Activated T-helper 2 cell treated with anti-CD3 and anti-CD28 coated beads, Interferon-gamma antibody, Interleukin-2, Interleukin-4, amounts not matched to agents 10 μg/mL and 5 μg/mL and 100 μg/mL, durations not matched to agents 14 hours and 24 hours and 36 hours (primary cell): ENCODE data around the gene TIPARP. TPM values are rescaled to one million over a fixed set of nuclear protein-coding genes. Genes with fewer than 3 reads are reported as not detected.
"Not testable (repeated sequence)": the region's sequence is repeated elsewhere in the genome, so short reads cannot be mapped to it uniquely, and the experiment has no call there.

Experiments used
- DNase-seq: peaks from one replicate; pipeline ENCODE4 v3.0.0; 2021; ENCODE audit warnings: low spot score
- H3K27ac Mint-ChIP-seq: one replicate; pipeline ENCODE4 v1.8.0; 2021; ENCODE audit warnings: mixed read lengths
- H3K27me3 Mint-ChIP-seq: one replicate; pipeline ENCODE4 v1.8.0; 2021; ENCODE audit warnings: low read depth, mixed read lengths
- H3K36me3 Mint-ChIP-seq: one replicate; pipeline ENCODE4 v1.8.0; 2021; ENCODE audit warnings: low read depth, mixed read lengths
- H3K4me1 Mint-ChIP-seq: one replicate; pipeline ENCODE4 v1.8.0; 2021; ENCODE audit warnings: low read depth, mixed read lengths
- H3K4me3 Mint-ChIP-seq: one replicate; pipeline ENCODE4 v1.8.0; 2021; ENCODE audit warnings: low read depth, mild to moderate bottlenecking, moderate library complexity, mixed read lengths
- H3K9me3 Mint-ChIP-seq: one replicate; pipeline ENCODE4 v1.8.0; 2021; ENCODE audit warnings: mixed read lengths
- intact Hi-C: fragments of 100-400 bp; cut with micrococcal nuclease; formaldehyde crosslinking; loops from one replicate; pipeline ENCODE4 v1.15.1; 2023
- total RNA-seq: library from RNA; stranded (reverse); gene quantifications from 2 replicates; pipeline ENCODE4 v1.2.3, GENCODE V29; 2022

The TIPARP gene
- total RNA-seq, 1 donor from 2014 or later = 22.8 TPM

- intact Hi-C loops = no loop called here
Measured at GRCh38 chr3:156729460-156730179, 55.2 kb downstream of the TIPARP start.

GRCh38 chr3:156731813-156732212 is 57.4 kb downstream of the TIPARP start:
- DNase-seq = no peak
- intact Hi-C loops = no loop called here
- peaks cover 3% of the 10 kb centered on the region for H3K9me3 Mint-ChIP-seq
- H3K4me3 Mint-ChIP-seq = no peak overlapping the region
- H3K27me3 Mint-ChIP-seq = no peaks in the 10 kb centered on the region
- H3K4me1 Mint-ChIP-seq = peaks cover 20% of the 10 kb centered on the region
- no peak overlapping the region for H3K27ac Mint-ChIP-seq
- peaks cover 5% of the 10 kb centered on the region for H3K36me3 Mint-ChIP-seq

More at GRCh38 chr3:156729460-156730179, 55.2 kb downstream of the TIPARP start:
- Mint-ChIP-seq H3K27me3 (no peaks in the 10 kb centered on the region), H3K4me3 (no peak overlapping the region), H3K36me3 (peaks cover 12% of the 10 kb centered on the region), H3K4me1 (peaks cover 18% of the 10 kb centered on the region), H3K27ac (no peak overlapping the region), H3K9me3 (no peaks in the 10 kb centered on the region)
- DNase-seq = no peak

- no peak for DNase-seq
- no peak overlapping the region for H3K27ac Mint-ChIP-seq
- intact Hi-C loops = no loop called here
- peaks cover 17% of the 10 kb centered on the region for H3K4me1 Mint-ChIP-seq
- H3K36me3 Mint-ChIP-seq = peaks cover 5% of the 10 kb centered on the region
- peaks cover 3% of the 10 kb centered on the region for H3K9me3 Mint-ChIP-seq
- H3K27me3 Mint-ChIP-seq = no peaks in the 10 kb centered on the region
- no peak overlapping the region for H3K4me3 Mint-ChIP-seq
Measured at GRCh38 chr3:156732261-156732660, 57.9 kb downstream of the TIPARP start.

GRCh38 chr3:156732715-156733421 is 58.5 kb downstream of the TIPARP start:
- peaks cover 14% of the 10 kb centered on the region for H3K4me1 Mint-ChIP-seq
- intact Hi-C loops = no loop called here

GRCh38 chr3:156734661-156735060 is 60.3 kb downstream of the TIPARP start:
- H3K4me3 Mint-ChIP-seq, intact Hi-C loops, DNase-seq, H3K36me3 Mint-ChIP-seq, H3K27me3 Mint-ChIP-seq, H3K9me3 Mint-ChIP-seq, H3K27ac Mint-ChIP-seq: not testable (repeated sequence)
- peaks cover 12% of the 10 kb centered on the region for H3K4me1 Mint-ChIP-seq

More at GRCh38 chr3:156732715-156733421, 58.5 kb downstream of the TIPARP start:
- no peak for DNase-seq
- Mint-ChIP-seq H3K27me3 (no peaks in the 10 kb centered on the region), H3K27ac (no peak overlapping the region), H3K4me3 (no peak overlapping the region), H3K9me3 (peaks cover 9% of the 10 kb centered on the region), H3K36me3 (peaks cover 5% of the 10 kb centered on the region)

GRCh38 chr3:156735471-156735870 is 61.1 kb downstream of the TIPARP start:
- Mint-ChIP-seq H3K36me3 (no peaks in the 10 kb centered on the region), H3K4me3 (no peak overlapping the region), H3K27ac (no peak overlapping the region), H3K4me1 (peaks cover 12% of the 10 kb centered on the region), H3K9me3 (peaks cover 9% of the 10 kb centered on the region), H3K27me3 (no peaks in the 10 kb centered on the region)
- intact Hi-C loops = no loop called here
- DNase-seq = no peak

GRCh38 chr3:156737049-156737448 is 62.7 kb downstream of the TIPARP start:
- H3K27me3 Mint-ChIP-seq, H3K36me3 Mint-ChIP-seq, H3K27ac Mint-ChIP-seq, intact Hi-C loops, DNase-seq, H3K9me3 Mint-ChIP-seq, H3K4me3 Mint-ChIP-seq: not testable (repeated sequence)
- H3K4me1 Mint-ChIP-seq = peaks cover 14% of the 10 kb centered on the region

GRCh38 chr3:156738251-156738650 is 63.9 kb downstream of the TIPARP start:
- no peak overlapping the region for H3K4me3 Mint-ChIP-seq
- peaks cover 9% of the 10 kb centered on the region for H3K9me3 Mint-ChIP-seq
- peaks cover 5% of the 10 kb centered on the region for H3K4me1 Mint-ChIP-seq
- intact Hi-C loops = no loop called here
- no peak for DNase-seq
- peaks cover 3% of the 10 kb centered on the region for H3K36me3 Mint-ChIP-seq
- no peaks in the 10 kb centered on the region for H3K27me3 Mint-ChIP-seq
- no peak overlapping the region for H3K27ac Mint-ChIP-seq

GRCh38 chr3:156739976-156740375 is 65.6 kb downstream of the TIPARP start:
- peaks cover 3% of the 10 kb centered on the region for H3K36me3 Mint-ChIP-seq
- H3K4me3 Mint-ChIP-seq = no peak overlapping the region
- no peaks in the 10 kb centered on the region for H3K27me3 Mint-ChIP-seq
- H3K4me1 Mint-ChIP-seq = peaks cover 5% of the 10 kb centered on the region
- H3K27ac Mint-ChIP-seq = no peak overlapping the region
- H3K9me3 Mint-ChIP-seq = peaks cover 9% of the 10 kb centered on the region
- intact Hi-C loops = no loop called here
- DNase-seq = no peak

GRCh38 chr3:156740581-156740980 is 66.2 kb downstream of the TIPARP start:
- H3K4me1 Mint-ChIP-seq, intact Hi-C loops, H3K27me3 Mint-ChIP-seq, H3K9me3 Mint-ChIP-seq, H3K4me3 Mint-ChIP-seq, DNase-seq, H3K36me3 Mint-ChIP-seq, H3K27ac Mint-ChIP-seq: not testable (repeated sequence)

- H3K27me3 Mint-ChIP-seq = no peaks in the 10 kb centered on the region
- H3K27ac Mint-ChIP-seq = no peak overlapping the region
- intact Hi-C loops = no loop called here
- H3K9me3 Mint-ChIP-seq = peaks cover 10% of the 10 kb centered on the region
- H3K4me1 Mint-ChIP-seq = peaks cover 3% of the 10 kb centered on the region
- H3K36me3 Mint-ChIP-seq = peaks cover 11% of the 10 kb centered on the region
- no peak overlapping the region for H3K4me3 Mint-ChIP-seq
- no peak for DNase-seq
Measured at GRCh38 chr3:156741935-156742334, 67.5 kb downstream of the TIPARP start.

- DNase-seq = no peak
- Mint-ChIP-seq H3K36me3 (peaks cover 15% of the 10 kb centered on the region), H3K4me1 (peaks cover 3% of the 10 kb centered on the region), H3K27ac (no peak overlapping the region), H3K4me3 (no peak overlapping the region), H3K9me3 (peaks cover 14% of the 10 kb centered on the region), H3K27me3 (no peaks in the 10 kb centered on the region)
- intact Hi-C loops = no loop called here
Measured at GRCh38 chr3:156742401-156742800, 68.0 kb downstream of the TIPARP start.

- peaks cover 3% of the 10 kb centered on the region for H3K4me1 Mint-ChIP-seq
- H3K27ac Mint-ChIP-seq = no peak overlapping the region
- intact Hi-C loops = no loop called here
- no peak overlapping the region for H3K4me3 Mint-ChIP-seq
- DNase-seq = no peak
- H3K9me3 Mint-ChIP-seq = peaks cover 17% of the 10 kb centered on the region
- H3K27me3 Mint-ChIP-seq = no peaks in the 10 kb centered on the region
- peaks cover 23% of the 10 kb centered on the region for H3K36me3 Mint-ChIP-seq
Measured at GRCh38 chr3:156743859-156744258, 69.5 kb downstream of the TIPARP start.
